ENCODE measurements around the gene FRMD4A.
"Not testable (repeated sequence)": the region's sequence is repeated elsewhere in the genome, so short reads cannot be mapped to it uniquely, and the experiment has no call there.

Gene FRMD4A

GRCh38 chr10:13717571-13717935 lies 613.2 kb downstream of the FRMD4A start:
- Histone ChIP-seq H3K27ac (replicated peaks; ENCODE audit: low read length) (no peak overlapping the region), H3K27me3 (ENCODE audit: control insufficient read depth in 3 of 3, insufficient read depth in 3 of 3, low read depth in 1 of 3, low read length in 3 of 3) (no peaks in the 10 kb centered on the region), H3K4me1 (ENCODE audit: control insufficient read depth in 2 of 2, insufficient read depth in 1 of 2, low read depth in 1 of 2, low read length in 2 of 2) (peaks cover 0 to 5% of the 10 kb centered on the region in 2 donors), H3K14ac (ENCODE audit: low read length) (no peak overlapping the region), H4K8ac (ENCODE audit: low read depth, low read length) (no peak overlapping the region), H2AFZ (ENCODE audit: low read length) (no peak overlapping the region), H3K79me1 (ENCODE audit: low read depth, low read length) (no peaks in the 10 kb centered on the region), H3K23ac (ENCODE audit: low read depth, low read length, poor library complexity) (no peak overlapping the region), H3K4me3 (ENCODE audit: low read length in 2 of 2) (no peak overlapping the region), H2AK5ac (ENCODE audit: low read depth, low read length) (no peak overlapping the region), H2BK5ac (ENCODE audit: low read length) (no peak overlapping the region), H2BK12ac (ENCODE audit: low read length) (no peak overlapping the region), H3K9ac (ENCODE audit: low read depth, low read length, poor library complexity) (no peak overlapping the region), H4K91ac (ENCODE audit: low read depth, low read length, poor library complexity) (no peak overlapping the region), H2BK120ac (ENCODE audit: low read depth, low read length) (no peak overlapping the region), H3K4ac (ENCODE audit: low read length) (no peak overlapping the region), H3K18ac (ENCODE audit: low read length) (no peak overlapping the region), H3K4me2 (ENCODE audit: insufficient read depth, low read length, poor library complexity, severe bottlenecking) (no peak overlapping the region), H3K9me3 (replicated peaks in 1 of 2; ENCODE audit: control insufficient read depth in 2 of 2, insufficient read depth in 1 of 2, low read depth in 1 of 2, low read length in 2 of 2) (no peaks in the 10 kb centered on the region), H3K36me3 (replicated peaks in 1 of 2; ENCODE audit: control insufficient read depth in 2 of 2, insufficient read depth in 2 of 2, low read length in 2 of 2) (peaks cover 0 to 78% of the 10 kb centered on the region in 2 donors), H2BK15ac (ENCODE audit: low read length) (no peak overlapping the region)
- no CpG with 5 or more reads among the region's 8 CpGs for WGBS, 2 donors (ENCODE audit: extremely low coverage in 2 of 2, insufficient read length in 2 of 2, insufficient replicate concordance in 1 of 2)
- no peak for DNase-seq (ENCODE audit: low spot score)

DNA sequence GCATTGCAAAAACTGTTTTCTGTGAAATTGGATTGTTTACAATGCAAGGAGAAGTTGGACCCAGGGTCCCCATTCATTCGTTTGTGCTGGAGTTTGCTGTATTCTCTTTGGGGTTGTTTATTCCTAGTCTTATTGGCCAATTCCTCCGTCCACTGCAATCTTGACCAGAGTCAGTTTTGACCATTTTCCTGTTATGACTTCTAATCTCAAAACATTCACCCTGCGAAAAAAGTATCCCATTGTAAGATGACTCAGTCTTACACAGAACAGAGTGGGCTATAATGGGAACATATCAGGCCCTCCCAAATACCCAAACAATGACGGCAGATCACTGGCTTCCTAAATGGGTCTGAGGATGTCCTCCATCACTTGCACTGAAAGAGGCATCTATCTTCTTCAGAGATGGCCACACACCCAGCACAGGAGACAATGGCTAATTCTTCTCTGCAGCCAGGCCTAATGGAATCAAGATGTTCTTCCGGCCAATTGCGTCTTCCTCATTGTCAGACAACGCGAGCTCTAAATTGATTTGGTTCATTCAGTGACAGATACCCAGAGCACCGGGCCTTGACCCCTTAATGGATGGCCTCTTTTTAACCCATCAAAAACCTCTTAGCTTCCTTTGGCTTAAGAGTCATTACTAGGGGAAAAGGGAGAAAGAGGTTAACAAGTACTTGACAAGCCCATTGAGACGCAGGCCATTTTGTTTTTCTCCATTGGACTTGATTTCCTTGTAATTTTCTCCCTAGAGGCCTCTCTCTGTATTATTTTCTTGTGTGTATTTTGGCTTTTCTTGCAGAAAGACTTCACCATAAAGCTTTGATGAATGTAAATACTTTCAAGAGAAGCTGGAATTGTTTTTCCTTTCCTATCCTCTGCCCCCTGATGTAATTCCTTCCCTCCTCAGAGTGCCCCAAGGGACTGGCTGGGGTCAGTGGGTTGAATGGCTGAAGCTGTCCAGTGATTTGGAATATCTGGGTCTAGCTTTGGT lies 614.3 kb downstream of the FRMD4A start:
- Histone ChIP-seq H3K4me2 (ENCODE audit: insufficient read depth, low read length, poor library complexity, severe bottlenecking) (no peak overlapping the region), H3K4me3 (ENCODE audit: low read length in 2 of 2) (no peak overlapping the region), H2BK120ac (ENCODE audit: low read depth, low read length) (no peak overlapping the region), H3K18ac (ENCODE audit: low read length) (no peak overlapping the region), H2AFZ (ENCODE audit: low read length) (no peak overlapping the region), H3K4me1 (ENCODE audit: control insufficient read depth in 2 of 2, insufficient read depth in 1 of 2, low read depth in 1 of 2, low read length in 2 of 2) (peaks cover 0 to 5% of the 10 kb centered on the region in 2 donors), H3K27me3 (ENCODE audit: control insufficient read depth in 3 of 3, insufficient read depth in 3 of 3, low read depth in 1 of 3, low read length in 3 of 3) (no peaks in the 10 kb centered on the region), H3K23ac (ENCODE audit: low read depth, low read length, poor library complexity) (no peak overlapping the region), H2BK12ac (ENCODE audit: low read length) (no peak overlapping the region), H3K14ac (ENCODE audit: low read length) (no peak overlapping the region), H3K9ac (ENCODE audit: low read depth, low read length, poor library complexity) (no peak overlapping the region), H3K27ac (replicated peaks; ENCODE audit: low read length) (no peak overlapping the region), H3K36me3 (replicated peaks in 1 of 2; ENCODE audit: control insufficient read depth in 2 of 2, insufficient read depth in 2 of 2, low read length in 2 of 2) (peaks cover 0 to 70% of the 10 kb centered on the region in 2 donors), H4K91ac (ENCODE audit: low read depth, low read length, poor library complexity) (no peak overlapping the region), H2BK15ac (ENCODE audit: low read length) (no peak overlapping the region), H3K9me3 (replicated peaks in 1 of 2; ENCODE audit: control insufficient read depth in 2 of 2, insufficient read depth in 1 of 2, low read depth in 1 of 2, low read length in 2 of 2) (no peaks in the 10 kb centered on the region), H4K8ac (ENCODE audit: low read depth, low read length) (no peak overlapping the region), H2AK5ac (ENCODE audit: low read depth, low read length) (no peak overlapping the region), H3K79me1 (ENCODE audit: low read depth, low read length) (no peaks in the 10 kb centered on the region), H2BK5ac (ENCODE audit: low read length) (no peak overlapping the region), H3K4ac (ENCODE audit: low read length) (no peak overlapping the region)
- no CpG with 5 or more reads among the region's 10 CpGs for WGBS, 2 donors (ENCODE audit: extremely low coverage in 2 of 2, insufficient read length in 2 of 2, insufficient replicate concordance in 1 of 2)
- DNase-seq (ENCODE audit: low spot score): no peak

- not testable (repeated sequence) for H4K91ac ChIP-seq (ENCODE audit: low read depth, low read length, poor library complexity); H2BK120ac ChIP-seq (ENCODE audit: low read depth, low read length); H3K4me2 ChIP-seq (ENCODE audit: insufficient read depth, low read length, poor library complexity, severe bottlenecking); H3K79me1 ChIP-seq (ENCODE audit: low read depth, low read length); H2AK5ac ChIP-seq (ENCODE audit: low read depth, low read length); H3K14ac ChIP-seq (ENCODE audit: low read length); H3K4ac ChIP-seq (ENCODE audit: low read length); H3K27me3 ChIP-seq (ENCODE audit: control insufficient read depth in 3 of 3, insufficient read depth in 3 of 3, low read depth in 1 of 3, low read length in 3 of 3); H2BK12ac ChIP-seq (ENCODE audit: low read length); H2BK5ac ChIP-seq (ENCODE audit: low read length); DNase-seq (ENCODE audit: low spot score); H3K27ac ChIP-seq (replicated peaks; ENCODE audit: low read length); H3K23ac ChIP-seq (ENCODE audit: low read depth, low read length, poor library complexity); H2AFZ ChIP-seq (ENCODE audit: low read length); H4K8ac ChIP-seq (ENCODE audit: low read depth, low read length); H2BK15ac ChIP-seq (ENCODE audit: low read length); H3K4me1 ChIP-seq (ENCODE audit: control insufficient read depth in 2 of 2, insufficient read depth in 1 of 2, low read depth in 1 of 2, low read length in 2 of 2); H3K9ac ChIP-seq (ENCODE audit: low read depth, low read length, poor library complexity); H3K18ac ChIP-seq (ENCODE audit: low read length); H3K4me3 ChIP-seq (ENCODE audit: low read length in 2 of 2); H3K9me3 ChIP-seq (replicated peaks in 1 of 2; ENCODE audit: control insufficient read depth in 2 of 2, insufficient read depth in 1 of 2, low read depth in 1 of 2, low read length in 2 of 2)
- no CpG with 5 or more reads among the region's 5 CpGs for WGBS, 2 donors (ENCODE audit: extremely low coverage in 2 of 2, insufficient read length in 2 of 2, insufficient replicate concordance in 1 of 2)
- peaks cover 0 to 65% of the 10 kb centered on the region in 2 donors for H3K36me3 ChIP-seq (replicated peaks in 1 of 2; ENCODE audit: control insufficient read depth in 2 of 2, insufficient read depth in 2 of 2, low read length in 2 of 2)
Measured at GRCh38 chr10:13715596-13715995, 615.1 kb downstream of the FRMD4A start.

DNA sequence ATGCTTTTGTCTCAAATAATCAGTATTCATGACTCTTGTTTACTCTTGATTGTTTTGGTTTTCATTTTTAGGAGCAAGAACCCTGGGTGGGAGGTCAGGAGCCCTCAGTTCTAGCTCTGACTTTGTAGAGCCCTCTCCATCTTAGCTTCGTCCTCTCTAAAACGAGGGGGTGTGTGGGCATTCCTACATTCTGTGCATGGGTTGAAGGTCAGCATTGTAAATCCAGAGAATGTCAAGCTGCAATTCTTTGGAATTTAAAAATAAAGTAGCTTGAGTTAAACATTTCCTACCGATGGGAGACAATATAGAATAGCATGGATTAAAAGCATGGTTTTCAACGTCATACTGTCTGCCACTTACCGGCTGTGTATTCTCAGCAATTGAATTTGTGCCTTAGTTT lies 615.6 kb downstream of the FRMD4A start:
- H3K4me2 ChIP-seq (ENCODE audit: insufficient read depth, low read length, poor library complexity, severe bottlenecking): no peak overlapping the region
- no CpG with 5 or more reads among the region's 5 CpGs for WGBS, 2 donors (ENCODE audit: extremely low coverage in 2 of 2, insufficient read length in 2 of 2, insufficient replicate concordance in 1 of 2)
- H3K14ac ChIP-seq (ENCODE audit: low read length): no peak overlapping the region
- no peak overlapping the region for H2BK15ac ChIP-seq (ENCODE audit: low read length)
- no peak overlapping the region for H3K27ac ChIP-seq (replicated peaks; ENCODE audit: low read length)
- no peak overlapping the region for H3K23ac ChIP-seq (ENCODE audit: low read depth, low read length, poor library complexity)
- no peak overlapping the region for H2AK5ac ChIP-seq (ENCODE audit: low read depth, low read length)
- no peak overlapping the region for H2BK12ac ChIP-seq (ENCODE audit: low read length)
- no peaks in the 10 kb centered on the region for H3K27me3 ChIP-seq (ENCODE audit: control insufficient read depth in 3 of 3, insufficient read depth in 3 of 3, low read depth in 1 of 3, low read length in 3 of 3)
- H2AFZ ChIP-seq (ENCODE audit: low read length): no peak overlapping the region
- H3K4me1 ChIP-seq (ENCODE audit: control insufficient read depth in 2 of 2, insufficient read depth in 1 of 2, low read depth in 1 of 2, low read length in 2 of 2): peaks cover 4 to 8% of the 10 kb centered on the region in 2 donors
- no peak overlapping the region for H3K9ac ChIP-seq (ENCODE audit: low read depth, low read length, poor library complexity)
- no peak overlapping the region for H4K8ac ChIP-seq (ENCODE audit: low read depth, low read length)
- no peak overlapping the region for H3K4ac ChIP-seq (ENCODE audit: low read length)
- H4K91ac ChIP-seq (ENCODE audit: low read depth, low read length, poor library complexity): no peak overlapping the region
- no peak for DNase-seq (ENCODE audit: low spot score)
- H3K18ac ChIP-seq (ENCODE audit: low read length): no peak overlapping the region
- no peak overlapping the region for H2BK5ac ChIP-seq (ENCODE audit: low read length)
- H3K36me3 ChIP-seq (replicated peaks in 1 of 2; ENCODE audit: control insufficient read depth in 2 of 2, insufficient read depth in 2 of 2, low read length in 2 of 2): peaks cover 0 to 60% of the 10 kb centered on the region in 2 donors
- no peak overlapping the region for H3K4me3 ChIP-seq (ENCODE audit: low read length in 2 of 2)
- no peak overlapping the region for H2BK120ac ChIP-seq (ENCODE audit: low read depth, low read length)
- H3K9me3 ChIP-seq (replicated peaks in 1 of 2; ENCODE audit: control insufficient read depth in 2 of 2, insufficient read depth in 1 of 2, low read depth in 1 of 2, low read length in 2 of 2): no peaks in the 10 kb centered on the region
- no peaks in the 10 kb centered on the region for H3K79me1 ChIP-seq (ENCODE audit: low read depth, low read length)

Data from neuronal stem cell (in vitro differentiated cells).